K562 (cell line): ENCODE results near the gene MAPKAPK3. TPM values are rescaled to one million over a fixed set of nuclear protein-coding genes. Genes with fewer than 3 reads are reported as not detected.

ENCODE experiments used
- BDP1 ChIP-seq: IDR thresholded peaks from 3 replicates; pipeline ENCODE4 v1.6.1; 2011; ENCODE audit not compliant: insufficient read length, insufficient read depth
- MCM5 ChIP-seq: fragments of 450-650 bp; IDR thresholded peaks from 2 replicates; pipeline ENCODE4 v1.6.1; 2016; ENCODE audit warnings: low read depth
- MEF2A ChIP-seq: IDR thresholded peaks from 2 replicates; pipeline ENCODE4 v1.6.1; 2011; ENCODE audit warnings: low read depth, mild to moderate bottlenecking, low read length, moderate library complexity; ENCODE audit not compliant: control insufficient read depth
- PHB ChIP-seq: fragments of 250-450 bp; sonication (Bioruptor Pico); IDR thresholded peaks from 2 replicates; pipeline ENCODE4 v1.5.0; 2021
- POLR2G ChIP-seq: fragments of 200-400 bp; formaldehyde crosslinking; IDR thresholded peaks from 2 replicates; pipeline ENCODE4 v1.6.1; 2017; ENCODE audit warnings: low read depth, mild to moderate bottlenecking, antibody characterized with exemption, low read length, moderate library complexity
- PRMT5 ChIP-seq: sonication (generic); formaldehyde crosslinking; IDR thresholded peaks from 2 replicates; pipeline ENCODE4 v1.5.0; 2020; ENCODE audit warnings: missing genetic modification reagents
- PRPF4 ChIP-seq: fragments of 200-400 bp; formaldehyde crosslinking; IDR thresholded peaks from one replicate; pipeline ENCODE4 v1.6.1; 2017; ENCODE audit warnings: low read length, low read depth, mild to moderate bottlenecking; ENCODE audit not compliant: insufficient read depth, poor library complexity, severe bottlenecking
- SREBF1 ChIP-seq: fragments of 150-350 bp; IDR thresholded peaks from 2 replicates; pipeline ENCODE4 v1.6.1; 2014; ENCODE audit warnings: antibody characterized with exemption, low read depth, low read length, borderline replicate concordance
- TAF1 ChIP-seq: IDR thresholded peaks from 2 replicates; pipeline ENCODE4 v1.6.1; 2011; ENCODE audit warnings: mild to moderate bottlenecking, low read length, moderate library complexity; ENCODE audit not compliant: insufficient read depth, control insufficient read depth, severe bottlenecking; ENCODE audit errors: extremely low read depth
- ZBTB34 ChIP-seq: fragments of 250-450 bp; sonication (Bioruptor Pico); IDR thresholded peaks from 2 replicates; pipeline ENCODE4 v1.8.0; 2021; ENCODE audit warnings: mild to moderate bottlenecking, moderate library complexity
- ZBTB43 ChIP-seq: sonication (generic); formaldehyde crosslinking; IDR thresholded peaks from 2 replicates; pipeline ENCODE4 v1.8.0; 2023; ENCODE audit warnings: mild to moderate bottlenecking, missing genetic modification reagents
- ZNF57 ChIP-seq: fragments of 450-650 bp; formaldehyde crosslinking; IDR thresholded peaks from 2 replicates; pipeline ENCODE4 v1.4.0; 2020; ENCODE audit warnings: mild to moderate bottlenecking, moderate library complexity
- ZNF584 ChIP-seq: fragments of 200-800 bp; sonication (Bioruptor generic); IDR thresholded peaks from 2 replicates; pipeline ENCODE4 v1.6.1; 2016; ENCODE audit warnings: low read depth, mild to moderate bottlenecking, missing genetic modification characterization, missing compliant biosample characterization
- polyA plus RNA-seq, 8 experiments: library from polyadenylated mRNA; depleted of rRNA in 4 of 8; stranded (reverse) in 5 of 8; unstranded in 3 of 8; fragments of >200 nt; fragmentation: Nextera tagmentation in 2 of 8; fragmentation: Illumina TruSeq in 1 of 8; extraction: Ambion mirVana in 2 of 8; extraction: Trizol in 1 of 8; gene quantifications; 2 replicates each; pipeline versions ENCODE4 v1.2.1 to v1.2.3, GENCODE V29; 2011 to 2014; ENCODE audit warnings: inconsistent platforms in 1 of 8, missing spikeins in 1 of 8
- total RNA-seq, 7 experiments: library from RNA; depleted of rRNA in 6 of 7; stranded (reverse); fragments of >200 nt in 6 of 7; fragmentation: Illumina TruSeq in 2 of 7; extraction: Trizol in 2 of 7; gene quantifications; 2 replicates each; pipeline versions ENCODE4 v1.2.1 to v1.2.3, GENCODE V29; 2011 to 2021; ENCODE audit warnings: low replicate concordance in 1 of 7
- TF ChIP-seq, protein P1 (sequence below), 2 experiments: fragments of 450-650 bp; formaldehyde crosslinking in 1 of 2; IDR thresholded peaks; 2 replicates each; pipeline versions ENCODE4 v1.4.0 to v1.6.1; 2014 to 2020; ENCODE audit warnings: mild to moderate bottlenecking in 2 of 2, borderline replicate concordance in 1 of 2, low read depth in 1 of 2
- TF ChIP-seq, protein P2 (sequence below): sonication (generic); formaldehyde crosslinking; IDR thresholded peaks from 2 replicates; pipeline ENCODE4 v1.8.0; 2022; ENCODE audit warnings: missing genetic modification reagents, mild to moderate bottlenecking, borderline replicate concordance

Gene MAPKAPK3
- total and polyA plus RNA-seq, 9 of the 15 experiments (the other 6 are each of a cell fraction or from before 2014, with no cell fraction given) = 8.0 to 56.4 (median 41.2) TPM

DNA sequence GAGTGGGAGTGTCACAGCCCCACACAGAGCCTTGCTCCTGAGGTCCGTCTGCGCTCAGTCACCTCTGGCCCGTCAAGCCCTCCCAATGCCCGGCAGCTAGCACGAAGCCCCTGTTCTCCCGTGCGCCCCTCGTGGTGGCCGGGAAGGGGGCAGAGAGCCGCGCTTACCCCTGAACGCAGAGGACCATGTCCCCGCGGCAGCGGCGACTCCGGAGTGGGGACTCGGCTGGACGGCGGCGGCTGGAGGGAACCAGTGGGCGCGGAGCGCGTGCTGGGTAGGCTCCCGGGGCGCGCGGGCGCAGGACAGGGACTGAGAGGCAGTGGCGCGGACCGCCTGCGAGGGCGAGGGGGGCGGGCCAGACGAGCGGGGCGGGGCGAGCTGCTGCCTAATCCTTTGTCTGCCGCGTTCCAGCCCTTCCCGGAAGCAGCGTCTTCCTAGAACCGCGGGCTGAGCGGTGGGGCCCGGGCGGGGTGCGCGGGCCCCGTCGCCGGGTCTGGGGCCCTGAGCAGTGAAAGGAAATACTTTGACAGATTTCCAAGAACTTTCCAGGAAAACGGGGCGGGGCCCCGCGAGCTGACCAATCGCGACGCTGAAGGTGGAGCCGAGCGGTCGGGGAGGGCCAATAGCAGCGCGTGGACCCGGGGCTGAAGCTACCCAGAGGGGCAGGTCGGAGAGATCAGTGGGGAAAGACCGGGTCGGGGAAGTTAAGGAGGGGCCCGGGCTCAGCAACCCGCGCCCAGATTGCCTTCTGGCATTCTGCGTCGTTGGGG, 5.3 kb upstream of the MAPKAPK3 start, which contains the start of gene CISH (continued):
- TF ChIP-seq, protein P1, sequence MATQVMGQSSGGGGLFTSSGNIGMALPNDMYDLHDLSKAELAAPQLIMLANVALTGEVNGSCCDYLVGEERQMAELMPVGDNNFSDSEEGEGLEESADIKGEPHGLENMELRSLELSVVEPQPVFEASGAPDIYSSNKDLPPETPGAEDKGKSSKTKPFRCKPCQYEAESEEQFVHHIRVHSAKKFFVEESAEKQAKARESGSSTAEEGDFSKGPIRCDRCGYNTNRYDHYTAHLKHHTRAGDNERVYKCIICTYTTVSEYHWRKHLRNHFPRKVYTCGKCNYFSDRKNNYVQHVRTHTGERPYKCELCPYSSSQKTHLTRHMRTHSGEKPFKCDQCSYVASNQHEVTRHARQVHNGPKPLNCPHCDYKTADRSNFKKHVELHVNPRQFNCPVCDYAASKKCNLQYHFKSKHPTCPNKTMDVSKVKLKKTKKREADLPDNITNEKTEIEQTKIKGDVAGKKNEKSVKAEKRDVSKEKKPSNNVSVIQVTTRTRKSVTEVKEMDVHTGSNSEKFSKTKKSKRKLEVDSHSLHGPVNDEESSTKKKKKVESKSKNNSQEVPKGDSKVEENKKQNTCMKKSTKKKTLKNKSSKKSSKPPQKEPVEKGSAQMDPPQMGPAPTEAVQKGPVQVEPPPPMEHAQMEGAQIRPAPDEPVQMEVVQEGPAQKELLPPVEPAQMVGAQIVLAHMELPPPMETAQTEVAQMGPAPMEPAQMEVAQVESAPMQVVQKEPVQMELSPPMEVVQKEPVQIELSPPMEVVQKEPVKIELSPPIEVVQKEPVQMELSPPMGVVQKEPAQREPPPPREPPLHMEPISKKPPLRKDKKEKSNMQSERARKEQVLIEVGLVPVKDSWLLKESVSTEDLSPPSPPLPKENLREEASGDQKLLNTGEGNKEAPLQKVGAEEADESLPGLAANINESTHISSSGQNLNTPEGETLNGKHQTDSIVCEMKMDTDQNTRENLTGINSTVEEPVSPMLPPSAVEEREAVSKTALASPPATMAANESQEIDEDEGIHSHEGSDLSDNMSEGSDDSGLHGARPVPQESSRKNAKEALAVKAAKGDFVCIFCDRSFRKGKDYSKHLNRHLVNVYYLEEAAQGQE (IDR thresholded peaks at IDR 0.05; ENCODE audit: borderline replicate concordance) = peak; percentile 55
- TF ChIP-seq, protein P1 (CRISPR knock-in tag; IDR thresholded peaks at IDR 0.05; ENCODE audit: low read depth) = 0 out of 2 replicates have a peak, but pooled peaks have one; percentile 53
- TF ChIP-seq SREBF1 (no peak), TAF1 (peak; percentile 82), POLR2G (peak; percentile 89), PRPF4 (no peak), ZBTB34 (CRISPR knock-in tag) (no peak), BDP1 (no peak), ZNF584 (CRISPR knock-in tag) (no peak), ZNF57 (CRISPR knock-in tag) (no peak), PRMT5 (no peak), PHB (CRISPR knock-in tag) (no peak), MCM5 (no peak), MEF2A (no peak), ZBTB43 (CRISPR knock-in tag) (no peak)
- TF ChIP-seq, protein P2, sequence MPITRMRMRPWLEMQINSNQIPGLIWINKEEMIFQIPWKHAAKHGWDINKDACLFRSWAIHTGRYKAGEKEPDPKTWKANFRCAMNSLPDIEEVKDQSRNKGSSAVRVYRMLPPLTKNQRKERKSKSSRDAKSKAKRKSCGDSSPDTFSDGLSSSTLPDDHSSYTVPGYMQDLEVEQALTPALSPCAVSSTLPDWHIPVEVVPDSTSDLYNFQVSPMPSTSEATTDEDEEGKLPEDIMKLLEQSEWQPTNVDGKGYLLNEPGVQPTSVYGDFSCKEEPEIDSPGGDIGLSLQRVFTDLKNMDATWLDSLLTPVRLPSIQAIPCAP (CRISPR knock-in tag) = no peak
